DMS79 (cell line): ENCODE results near the gene FCHO2.
"Not testable (repeated sequence)": the region's sequence is repeated elsewhere in the genome, so short reads cannot be mapped to it uniquely, and the experiment has no call there.

Experiments
- DNase-seq: peaks from one replicate; lab custom pipeline; 2025; lab: John Stamatoyannopoulos, UW

Gene FCHO2

GRCh38 chr5:72955143-72955767 is 586 bp upstream of the FCHO2 start:
- DNase-seq = no peak

- DNase-seq = no peak
These were observed 691 bp downstream of the FCHO2 start for GRCh38 chr5:72956324-72957140.

GRCh38 chr5:72957337-72957736 is 1.5 kb downstream of the FCHO2 start:
- no peak for DNase-seq

DNA sequence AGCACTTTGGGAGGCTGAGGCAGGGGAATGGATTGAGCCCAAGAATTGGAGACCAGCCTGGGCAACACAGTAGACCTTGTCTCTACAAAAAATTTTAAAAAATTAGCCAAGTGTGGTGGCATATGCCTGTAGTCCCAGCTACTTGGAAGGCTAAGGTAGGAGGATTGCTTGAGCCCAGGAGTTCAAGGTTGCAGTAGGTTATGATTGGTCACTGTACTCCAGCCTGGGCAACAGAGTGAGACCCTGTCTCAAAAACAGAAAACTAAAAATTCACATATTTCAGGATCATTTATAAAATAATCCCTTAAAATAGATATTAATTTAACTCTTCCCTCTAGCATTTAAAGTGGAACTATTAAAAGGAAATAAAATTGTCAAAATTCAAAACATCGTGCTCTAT is 3.4 kb downstream of the FCHO2 start:
- no peak for DNase-seq

GRCh38 chr5:72974481-72974880 is 18.6 kb downstream of the FCHO2 start:
- DNase-seq = not testable (repeated sequence)

GRCh38 chr5:72976810-72977209 is 21.0 kb downstream of the FCHO2 start:
- DNase-seq = not testable (repeated sequence)

DNA sequence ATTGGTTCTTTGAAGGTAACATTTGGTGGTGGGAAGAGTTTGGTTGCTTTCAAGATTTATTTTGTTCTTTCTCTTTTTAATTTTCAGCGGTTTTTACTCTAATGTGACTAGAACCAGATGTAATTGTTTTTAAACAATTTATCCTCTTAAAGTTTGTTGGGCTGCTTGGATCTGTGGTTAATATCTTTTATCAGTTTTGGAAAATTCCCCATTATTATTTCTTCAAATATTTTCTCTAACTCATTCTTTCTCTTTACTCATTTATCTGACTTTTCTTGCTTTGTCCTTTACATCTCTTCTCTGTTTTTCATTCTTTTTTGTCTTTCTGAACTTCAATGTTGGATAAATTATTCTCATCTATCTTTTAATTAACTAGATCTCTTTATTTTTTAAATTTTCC is 29.9 kb downstream of the FCHO2 start:
- no peak for DNase-seq

DNA sequence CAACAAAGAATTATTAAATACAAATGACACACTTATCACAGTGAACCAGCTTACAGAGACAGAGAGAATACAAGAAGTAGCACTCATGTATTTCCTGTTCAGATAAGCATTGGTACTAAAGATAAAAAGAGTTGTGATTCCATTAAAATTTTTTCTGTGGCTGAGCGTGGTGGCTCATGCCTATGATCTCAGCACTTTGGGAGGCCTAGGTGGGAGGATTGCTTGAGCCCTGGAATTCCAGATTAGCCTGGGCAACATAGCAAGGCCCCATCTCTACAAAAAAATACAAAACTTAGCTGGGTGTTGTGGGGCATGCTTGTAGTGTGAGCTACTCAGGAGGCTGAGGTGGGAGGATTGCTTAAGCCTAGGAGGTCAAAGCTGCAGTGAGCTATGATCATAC is 32.9 kb downstream of the FCHO2 start:
- DNase-seq = no peak

DNA sequence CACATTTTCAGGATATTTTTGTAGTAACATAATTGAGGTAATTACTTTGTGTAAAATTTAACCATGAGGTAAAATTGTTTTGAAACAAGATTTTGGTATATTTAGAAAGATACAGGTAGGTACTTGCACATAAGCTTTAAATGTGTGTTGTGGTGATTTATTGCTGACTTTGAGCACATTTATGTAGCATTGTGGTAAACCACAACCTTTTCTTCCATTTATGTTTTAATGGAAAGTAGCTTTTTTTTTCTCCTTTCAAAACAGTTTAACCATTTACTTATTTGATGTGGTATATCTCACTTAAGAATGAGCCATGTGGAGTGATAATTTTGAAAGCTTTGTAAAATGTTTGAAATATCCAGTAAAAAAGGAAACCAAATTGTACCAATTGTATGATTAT is 35.6 kb downstream of the FCHO2 start:
- no peak for DNase-seq

GRCh38 chr5:72994578-72994977 is 38.7 kb downstream of the FCHO2 start:
- DNase-seq = no peak

DNA sequence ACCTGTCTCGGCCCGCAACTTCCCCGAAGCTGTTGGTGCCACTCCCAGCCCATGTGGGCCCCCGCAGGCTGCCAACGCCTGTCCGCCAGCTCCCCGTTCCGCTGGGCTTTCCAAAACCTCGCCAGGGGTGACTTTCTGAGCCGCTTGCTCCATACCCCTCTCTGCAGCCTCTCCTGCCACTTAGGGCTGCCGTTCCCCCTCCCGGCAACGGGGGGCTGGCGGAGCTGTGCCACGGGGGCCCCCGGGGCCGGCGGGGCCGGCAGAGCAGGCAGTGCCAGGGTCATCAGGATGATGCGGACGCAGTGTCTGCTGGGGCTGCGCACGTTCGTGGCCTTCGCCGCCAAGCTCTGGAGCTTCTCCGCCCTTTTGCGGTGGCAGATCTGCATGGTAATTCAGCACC is 40.8 kb downstream of the FCHO2 start:
- no peak for DNase-seq

- no peak for DNase-seq
These were observed 44.1 kb downstream of the FCHO2 start for GRCh38 chr5:72999916-73000315.

GRCh38 chr5:73005886-73006285 is 50.0 kb downstream of the FCHO2 start:
- no peak for DNase-seq

DNA sequence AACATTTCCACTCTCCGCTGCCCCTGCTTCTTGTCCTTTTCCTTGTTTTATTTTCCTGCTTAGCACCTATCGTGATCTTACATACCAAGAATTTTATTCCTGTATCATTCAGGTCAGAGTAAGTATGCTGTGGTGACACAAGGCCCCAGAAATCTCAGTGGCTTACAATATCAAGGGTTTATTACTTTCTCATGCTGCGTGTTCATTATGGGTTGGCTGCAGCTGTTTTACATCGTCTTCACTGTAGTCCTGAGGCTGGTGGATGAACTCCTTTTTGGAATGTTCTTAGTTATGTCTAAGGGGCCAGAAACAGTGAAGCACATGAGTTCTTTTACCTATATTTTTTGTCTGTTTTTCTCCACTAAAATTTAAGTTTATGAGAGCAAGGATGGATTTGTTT is 51.2 kb downstream of the FCHO2 start:
- no peak for DNase-seq

GRCh38 chr5:73008831-73009230 is 53.0 kb downstream of the FCHO2 start:
- DNase-seq = no peak

DNA sequence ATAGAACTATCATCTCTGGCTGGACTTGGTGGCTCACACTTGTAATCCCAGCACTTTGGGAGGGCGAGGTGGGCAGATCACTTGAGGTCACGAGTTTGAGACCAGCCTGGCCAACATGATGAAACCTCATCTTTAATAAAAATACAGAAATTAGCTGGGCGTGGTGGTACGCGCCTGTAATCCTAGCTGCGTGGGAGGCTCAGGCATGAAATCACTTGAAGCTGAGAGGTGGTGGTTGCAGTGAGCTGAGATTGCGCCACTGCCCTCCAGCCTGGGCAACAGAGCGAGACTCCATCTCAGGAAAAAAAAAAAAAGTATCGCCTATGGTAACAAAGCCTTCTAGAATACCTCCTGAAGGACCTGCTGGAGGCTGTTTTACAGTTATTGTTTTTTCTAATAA is 55.8 kb downstream of the FCHO2 start:
- not testable (repeated sequence) for DNase-seq

DNA sequence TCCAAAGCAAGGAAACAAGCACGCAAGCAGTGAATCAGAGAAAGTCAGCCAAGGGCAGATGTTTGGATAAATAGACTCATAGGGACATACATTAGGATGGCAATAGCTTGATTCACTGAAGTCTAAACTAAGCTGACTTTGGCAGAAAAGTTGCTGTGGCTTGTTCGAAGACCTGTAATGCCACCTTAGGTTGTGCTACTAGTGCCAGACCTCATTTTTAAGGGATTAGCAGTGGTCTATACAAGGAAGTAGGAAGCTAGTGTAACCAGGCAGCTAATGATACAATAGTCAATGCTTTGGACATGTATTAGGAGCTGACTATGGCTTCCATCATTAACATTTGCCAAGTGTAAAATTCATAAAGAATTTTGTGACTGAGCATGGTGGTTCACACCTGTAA is 63.1 kb downstream of the FCHO2 start:
- DNase-seq = no peak

DNA sequence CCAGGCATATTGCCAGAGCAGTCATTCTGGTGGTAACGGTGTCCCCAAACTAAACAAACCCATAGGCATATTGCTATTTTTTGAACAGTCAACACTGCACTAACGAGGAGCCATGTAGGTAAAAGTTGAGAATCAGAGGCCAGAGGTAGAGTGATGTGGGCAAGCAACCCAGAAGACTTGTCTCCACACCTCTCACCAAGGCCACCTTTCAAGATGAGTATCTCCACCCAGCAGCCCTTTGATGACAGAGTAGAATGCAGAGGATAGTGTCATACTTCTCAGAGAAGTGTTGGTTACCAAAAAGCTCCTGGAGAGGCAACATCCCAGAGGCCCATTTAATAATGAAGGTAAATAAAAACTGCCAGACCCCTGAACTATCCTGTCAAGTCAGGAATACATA is 63.9 kb downstream of the FCHO2 start:
- DNase-seq = no peak

DNA sequence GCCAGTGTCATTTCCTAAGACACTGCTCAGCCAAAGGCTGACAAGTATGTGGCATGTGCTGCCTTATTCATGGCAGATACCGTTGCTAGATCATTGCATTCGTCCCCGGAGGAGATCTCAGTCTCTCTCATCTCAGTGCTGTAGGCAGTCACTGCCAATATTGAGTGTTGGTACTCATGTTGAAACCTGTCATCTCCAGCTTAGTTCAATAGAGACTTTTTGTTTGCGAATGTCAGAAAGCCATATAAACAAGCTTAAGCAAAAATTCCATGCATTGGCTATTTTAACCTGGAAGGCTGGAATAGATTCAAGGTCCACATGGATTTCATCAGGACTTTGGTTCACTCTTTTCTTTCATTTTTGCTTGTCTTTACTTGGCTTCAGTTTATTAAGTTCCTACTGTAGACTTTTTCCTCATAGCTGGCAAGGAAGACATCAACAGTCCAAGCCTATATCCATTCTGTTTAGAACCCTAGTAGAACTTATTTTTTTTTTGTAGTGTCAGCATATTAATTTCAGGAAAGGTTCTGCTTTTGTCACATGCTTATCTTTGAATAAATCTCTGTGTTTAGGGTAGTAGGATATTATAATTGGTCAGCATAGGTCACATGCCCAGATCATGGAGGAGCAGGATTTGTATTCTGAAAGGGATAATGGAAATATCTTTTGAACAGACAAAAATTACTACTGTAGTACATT is 66.8 kb downstream of the FCHO2 start:
- DNase-seq = no peak

DNA sequence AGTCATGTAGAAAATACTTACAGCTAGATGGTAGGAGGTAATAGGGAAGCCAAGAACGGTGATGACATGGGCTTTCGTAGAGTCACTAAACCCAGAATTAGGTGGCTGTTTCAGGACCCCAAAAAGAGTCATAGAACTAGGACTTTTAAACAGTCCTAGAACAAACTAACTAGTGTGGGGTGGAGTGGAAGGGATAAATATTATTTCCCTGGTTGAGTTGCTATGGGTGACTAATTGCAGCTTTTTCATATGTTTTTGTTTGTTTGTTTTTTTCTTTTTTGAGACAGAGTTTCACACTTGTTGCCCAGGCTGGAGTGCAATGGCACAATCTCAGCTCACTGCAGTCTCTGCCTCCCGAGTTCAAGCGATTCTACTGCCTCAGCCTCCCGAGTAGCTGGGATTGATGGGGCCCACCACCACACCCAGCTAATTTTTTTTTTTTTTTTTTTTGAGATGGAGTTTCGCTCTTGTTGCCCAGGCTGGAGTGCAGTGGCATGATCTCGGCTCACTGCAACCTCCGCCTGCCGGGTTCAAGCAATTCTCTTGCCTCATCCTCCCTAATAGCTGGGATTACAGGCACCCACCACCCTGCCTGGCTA is 69.2 kb downstream of the FCHO2 start:
- DNase-seq = not testable (repeated sequence)

DNA sequence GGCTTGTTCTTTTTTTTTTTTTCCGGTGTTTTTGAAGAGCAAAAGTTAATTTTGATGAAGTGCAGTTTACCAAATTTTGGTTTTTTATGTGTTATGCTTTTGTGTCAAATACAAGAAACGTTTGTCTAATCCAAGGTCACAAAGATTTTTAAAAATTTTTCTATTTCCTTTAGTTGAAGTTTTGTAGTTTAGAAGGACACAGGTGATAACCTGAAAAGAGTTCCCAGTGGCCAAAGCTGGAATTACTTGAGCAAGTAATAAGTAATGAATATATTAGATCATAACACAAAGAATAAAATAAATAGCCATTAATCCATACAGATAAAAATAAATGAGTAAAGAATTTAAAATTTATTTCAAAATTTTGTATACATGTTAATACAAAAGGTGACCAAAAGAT is 71.5 kb downstream of the FCHO2 start:
- no peak for DNase-seq

DNA sequence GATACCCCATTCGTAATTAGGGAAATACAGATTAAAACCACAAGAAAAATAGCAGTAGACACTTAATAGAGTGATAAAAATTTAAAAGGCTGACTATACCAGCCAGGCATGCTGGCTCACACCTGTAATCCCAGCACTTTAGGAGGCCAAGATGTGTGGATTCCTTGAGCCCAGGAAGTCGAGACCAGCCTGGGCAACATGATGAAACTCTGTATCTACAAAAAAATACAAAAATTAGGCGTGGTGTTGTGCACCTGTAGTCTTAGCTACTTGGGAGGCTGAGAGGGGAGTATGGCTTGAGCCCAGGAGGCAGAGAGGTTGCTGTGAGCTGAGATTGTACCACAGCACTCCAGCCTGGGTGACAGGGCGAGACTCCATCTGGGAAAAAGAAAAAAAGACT is 72.0 kb downstream of the FCHO2 start:
- no peak for DNase-seq
